IMR-90 (cell line): ENCODE data around the gene SYNPO2. TPM values are rescaled to one million over a fixed set of nuclear protein-coding genes. Genes with fewer than 3 reads are reported as not detected.

Source experiments
- ATAC-seq: fragments of 200-7000 bp; cut with Tn5 transposase; 2 replicates; pipeline ENCODE4 v1.9.1; 2020; ENCODE audit warnings: low read depth, mild to moderate bottlenecking, moderate library complexity
- BruUV-seq: library from RNA; stranded (reverse); fragments of 400-500 nt; replicated peaks from 2 replicates; lab custom pipeline; 2021; lab: Mats Ljungman, UMichigan
- CTCF ChIA-PET: fragments of 300-600 bp; formaldehyde crosslinking; extraction: SDS; loops from one replicate; lab custom pipeline; 2021; ENCODE audit warnings: antibody characterized with exemption; lab: Yijun Ruan, JAX
- POLR2A ChIA-PET: fragments of 300-600 bp; sonication (Branson Sonifier 250); formaldehyde crosslinking; loops from one replicate; lab custom pipeline; 2022; ENCODE audit warnings: antibody characterized with exemption; ENCODE audit not compliant: unreplicated experiment; lab: Charles Lee
- DNase-seq: peaks from one replicate; pipeline ENCODE4 v3.0.0; 2013
- H2AFZ ChIP-seq: replicated peaks from 2 replicates; pipeline ENCODE3; 2013; ENCODE audit warnings: low read length, mild to moderate bottlenecking; ENCODE audit not compliant: poor library complexity
- H2AK5ac ChIP-seq: 2 replicates; pipeline ENCODE4 v1.6.1; 2013; ENCODE audit warnings: low read depth, low read length, inconsistent platforms
- H2AK9ac ChIP-seq: replicated peaks from 2 replicates; pipeline ENCODE3; 2013; ENCODE audit warnings: mild to moderate bottlenecking, low read depth, low read length, moderate library complexity; ENCODE audit not compliant: poor library complexity
- H2BK120ac ChIP-seq: 2 replicates; pipeline ENCODE4 v1.6.1; 2013; ENCODE audit warnings: low read depth, low read length, inconsistent platforms
- H2BK15ac ChIP-seq: 3 replicates; pipeline ENCODE4 v1.6.1; 2013; ENCODE audit warnings: low read depth, low read length, inconsistent platforms
- H2BK20ac ChIP-seq: 2 replicates; pipeline ENCODE4 v1.6.1; 2013; ENCODE audit warnings: low read depth, mild to moderate bottlenecking, inconsistent platforms, low read length, moderate library complexity
- H2BK5ac ChIP-seq: 2 replicates; pipeline ENCODE4 v1.6.1; 2013; ENCODE audit warnings: mild to moderate bottlenecking, low read depth, low read length, inconsistent platforms; ENCODE audit not compliant: poor library complexity, severe bottlenecking
- H3K14ac ChIP-seq: replicated peaks from 2 replicates; pipeline ENCODE4 v1.6.1; 2013; ENCODE audit warnings: low read depth, low read length, inconsistent platforms
- H3K18ac ChIP-seq: 2 replicates; pipeline ENCODE4 v1.6.1; 2013; ENCODE audit warnings: low read depth, low read length, control low read depth
- H3K23ac ChIP-seq: 2 replicates; pipeline ENCODE4 v1.6.1; 2013; ENCODE audit warnings: low read depth, low read length, inconsistent platforms
- H3K27ac ChIP-seq: 2 replicates; pipeline ENCODE4 v1.5.1; 2013; ENCODE audit warnings: mild to moderate bottlenecking, control low read depth, low read length; ENCODE audit not compliant: insufficient read depth
- H3K27me3 ChIP-seq: 2 replicates; pipeline ENCODE4 v1.6.1; 2013; ENCODE audit warnings: low read length; ENCODE audit not compliant: control insufficient read depth, insufficient read depth
- H3K36me3 ChIP-seq: 2 replicates; pipeline ENCODE4 v1.6.1; 2013; ENCODE audit warnings: low read length, mixed read lengths; ENCODE audit not compliant: control insufficient read depth, insufficient read depth
- H3K4ac ChIP-seq: 2 replicates; pipeline ENCODE4 v1.6.1; 2013; ENCODE audit warnings: low read depth, low read length, inconsistent platforms
- H3K4me1 ChIP-seq: 2 replicates; pipeline ENCODE4 v1.6.1; 2013; ENCODE audit warnings: low read length, mixed read lengths; ENCODE audit not compliant: control insufficient read depth, insufficient read depth
- H3K4me2 ChIP-seq: 2 replicates; pipeline ENCODE4 v1.6.1; 2013; ENCODE audit warnings: low read depth, mild to moderate bottlenecking, control low read depth, low read length, moderate library complexity
- H3K4me3 ChIP-seq: 2 replicates; pipeline ENCODE4 v1.5.1; 2013; ENCODE audit warnings: low read depth, mild to moderate bottlenecking, control low read depth, low read length, moderate library complexity; ENCODE audit not compliant: insufficient read depth
- H3K56ac ChIP-seq: 2 replicates; pipeline ENCODE4 v1.6.1; 2013; ENCODE audit warnings: low read length, inconsistent platforms; ENCODE audit not compliant: insufficient read depth; ENCODE audit errors: extremely low read depth
- H3K79me1 ChIP-seq, 2 experiments: 2 replicates each; pipeline ENCODE4 v1.6.1; 2013; ENCODE audit warnings: low read length in 2 of 2, inconsistent platforms in 1 of 2, low read depth in 1 of 2
- H3K9ac ChIP-seq: 2 replicates; pipeline ENCODE4 v1.6.1; 2013; ENCODE audit warnings: low read depth, low read length, control low read depth
- H3K9me1 ChIP-seq: 2 replicates; pipeline ENCODE4 v1.6.1; 2013; ENCODE audit warnings: low read length, inconsistent platforms; ENCODE audit not compliant: insufficient read depth
- H3K9me3 ChIP-seq: 2 replicates; pipeline ENCODE4 v1.6.1; 2013; ENCODE audit warnings: low read length; ENCODE audit not compliant: control insufficient read depth, insufficient read depth
- H4K20me1 ChIP-seq: 2 replicates; pipeline ENCODE4 v1.6.1; 2013; ENCODE audit warnings: low read length, inconsistent platforms; ENCODE audit not compliant: insufficient read depth
- H4K5ac ChIP-seq: 2 replicates; pipeline ENCODE4 v1.6.1; 2013; ENCODE audit warnings: mild to moderate bottlenecking, low read depth, low read length, control low read depth
- H4K8ac ChIP-seq, 2 experiments: 2 replicates each; pipeline ENCODE4 v1.6.1; 2013; ENCODE audit warnings: low read depth in 2 of 2, low read length in 2 of 2, control low read depth in 1 of 2, inconsistent platforms in 1 of 2
- H4K91ac ChIP-seq: 2 replicates; pipeline ENCODE4 v1.6.1; 2013; ENCODE audit warnings: low read depth, low read length, inconsistent platforms; ENCODE audit not compliant: insufficient read depth
- BHLHE40 ChIP-seq: fragments of 150-350 bp; IDR thresholded peaks from 2 replicates; pipeline ENCODE4 v1.6.1; 2016; ENCODE audit warnings: mild to moderate bottlenecking, low read depth, low read length
- CHD1 ChIP-seq: IDR thresholded peaks from 2 replicates; pipeline ENCODE4 v1.6.1; 2012; ENCODE audit warnings: low read depth, low read length, improper control_type of control experiment
- FOS ChIP-seq: fragments of 150-350 bp; IDR thresholded peaks from 2 replicates; pipeline ENCODE4 v1.6.1; 2016; ENCODE audit warnings: low read depth, low read length
- MAFK ChIP-seq: IDR thresholded peaks from 2 replicates; pipeline ENCODE4 v1.6.1; 2012; ENCODE audit warnings: low read depth, low read length, improper control_type of control experiment
- MAZ ChIP-seq: IDR thresholded peaks from 2 replicates; pipeline ENCODE4 v1.6.1; 2012; ENCODE audit warnings: low read depth, mild to moderate bottlenecking, low read length, improper control_type of control experiment, moderate library complexity, borderline replicate concordance
- MXI1 ChIP-seq: IDR thresholded peaks from 2 replicates; pipeline ENCODE4 v1.6.1; 2012; ENCODE audit warnings: low read depth, mild to moderate bottlenecking, low read length, moderate library complexity, borderline replicate concordance
- NFE2L2 ChIP-seq: fragments of 150-350 bp; IDR thresholded peaks from 2 replicates; pipeline ENCODE4 v1.6.1; 2016; ENCODE audit warnings: low read depth, mild to moderate bottlenecking, low read length
- POLR2A ChIP-seq: IDR thresholded peaks from 2 replicates; pipeline ENCODE4 v1.6.1; 2012; ENCODE audit warnings: mild to moderate bottlenecking, low read depth, low read length
- RAD21 ChIP-seq: IDR thresholded peaks from 2 replicates; pipeline ENCODE4 v1.6.1; 2012; ENCODE audit warnings: low read length, improper control_type of control experiment
- WGBS, 2 experiments: methylation state at CpG; one replicate each; pipeline versions ENCODE4 v1.1.5 to v1.1.7; 2013; ENCODE audit warnings: missing lambda C conversion rate in 2 of 2; ENCODE audit not compliant: insufficient read length in 1 of 2; ENCODE audit errors: extremely low coverage in 2 of 2; 5-methylcytosine and 5-hydroxymethylcytosine counted together
- dilution Hi-C: fragments of 300-500 bp; cut with HindIII; formaldehyde crosslinking; loops from one replicate; pipeline ENCODE4 v1.14.3; 2018; ENCODE audit warnings: low sequenced_read_pairs; ENCODE audit not compliant: unreplicated experiment
- in situ Hi-C: fragments of 300-500 bp; cut with MboI; formaldehyde crosslinking; loops from 3 replicates; pipeline ENCODE4 v1.14.3; 2019; ENCODE audit warnings: low sequenced_read_pairs, inconsistent platforms, mixed read lengths
- intact Hi-C: fragments of 100-400 bp; cut with micrococcal nuclease; formaldehyde crosslinking; loops from 2 replicates; pipeline ENCODE4 v1.10.0; 2022
- polyA plus RNA-seq, 3 experiments: library from polyadenylated mRNA; depleted of rRNA; stranded (reverse); fragments of >200 nt; gene quantifications; 2 replicates each; pipeline ENCODE4 v1.2.3, GENCODE V29; 2012; ENCODE audit warnings: low replicate concordance in 1 of 3
- total RNA-seq: library from RNA; depleted of rRNA; stranded (reverse); fragments of >200 nt; gene quantifications from 2 replicates; pipeline ENCODE4 v1.2.3, GENCODE V29; 2012
- TF ChIP-seq, protein P1 (sequence below): fragments of 150-350 bp; IDR thresholded peaks from 2 replicates; pipeline ENCODE4 v1.6.1; 2016; ENCODE audit warnings: low read depth, mild to moderate bottlenecking, low read length, moderate library complexity, borderline replicate concordance
- TF ChIP-seq, protein P2 (sequence below): conservative IDR thresholded peaks from 2 replicates; pipeline ENCODE4 v1.5.1; 2012; ENCODE audit warnings: mild to moderate bottlenecking, low read depth, low read length, improper control_type of control experiment
- TF ChIP-seq, protein P3 (sequence below): fragments of 150-350 bp; IDR thresholded peaks from 2 replicates; pipeline ENCODE4 v1.6.1; 2017; ENCODE audit warnings: mild to moderate bottlenecking, antibody characterized with exemption, low read length, low read depth

SYNPO2 gene
- total and polyA plus RNA-seq, 2 of the 4 experiments (the other 2 are of a cell fraction), result 0.99 to 1.8 TPM

DNA sequence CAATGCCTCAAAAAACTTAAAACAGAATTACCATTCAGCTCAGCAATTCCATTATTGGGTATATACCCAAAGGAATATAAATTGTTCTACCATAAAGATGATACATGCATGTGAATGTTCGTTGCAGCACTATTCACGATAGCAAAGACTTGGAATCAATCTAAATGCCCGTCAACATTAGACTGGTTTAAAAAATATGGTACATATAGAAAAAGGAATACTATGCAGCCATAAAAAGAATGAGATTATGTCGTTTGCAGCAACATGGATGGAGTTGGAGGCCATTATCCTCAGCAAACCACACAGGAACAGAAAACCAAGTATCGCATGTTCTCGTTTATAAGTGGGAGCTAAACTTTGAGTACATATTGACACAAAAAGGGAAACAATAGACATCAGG, 10.9 kb upstream of the SYNPO2 start:
- Histone ChIP-seq H3K4ac (no peak overlapping the region), H3K56ac (no peak overlapping the region), H3K27me3 (no peaks in the 10 kb centered on the region), H2BK5ac (no peak overlapping the region), H3K9me1 (no peaks in the 10 kb centered on the region), H4K5ac (no peak overlapping the region), H2AK9ac (no peak overlapping the region), H3K9me3 (0 out of 2 replicates have a peak, but pooled peaks cover 2% of the 10 kb centered on the region), H3K4me3 (no peak overlapping the region), H2AFZ (no peak overlapping the region), H3K27ac (no peak overlapping the region), H2BK120ac (no peak overlapping the region), H3K18ac (no peak overlapping the region), H4K8ac (no peak overlapping the region), H3K4me1 (no peaks in the 10 kb centered on the region), H3K9ac (no peak overlapping the region), H3K4me2 (no peak overlapping the region), H3K23ac (no peak overlapping the region), H2AK5ac (no peak overlapping the region), H3K79me1 (no peaks in the 10 kb centered on the region), H4K91ac (no peak overlapping the region), H2BK20ac (no peak overlapping the region), H4K20me1 (no peaks in the 10 kb centered on the region), H3K14ac (no peak overlapping the region), H3K36me3 (no peaks in the 10 kb centered on the region), H2BK15ac (no peak overlapping the region)
- intact Hi-C loops (no loop called here), in situ Hi-C loops (no loop called here), dilution Hi-C loops (no loop called here)
- POLR2A ChIA-PET, result no interaction called here
- DNase-seq (no peak), ATAC-seq (no peak)
- CTCF ChIA-PET, result interaction anchor here (0.6 kb wide), 1 partner anchor 9 kb away, joined by 4 read pairs; no protein-coding TSS in a partner anchor
- no TSS peak for BruUV-seq
- TF ChIP-seq, protein P1, sequence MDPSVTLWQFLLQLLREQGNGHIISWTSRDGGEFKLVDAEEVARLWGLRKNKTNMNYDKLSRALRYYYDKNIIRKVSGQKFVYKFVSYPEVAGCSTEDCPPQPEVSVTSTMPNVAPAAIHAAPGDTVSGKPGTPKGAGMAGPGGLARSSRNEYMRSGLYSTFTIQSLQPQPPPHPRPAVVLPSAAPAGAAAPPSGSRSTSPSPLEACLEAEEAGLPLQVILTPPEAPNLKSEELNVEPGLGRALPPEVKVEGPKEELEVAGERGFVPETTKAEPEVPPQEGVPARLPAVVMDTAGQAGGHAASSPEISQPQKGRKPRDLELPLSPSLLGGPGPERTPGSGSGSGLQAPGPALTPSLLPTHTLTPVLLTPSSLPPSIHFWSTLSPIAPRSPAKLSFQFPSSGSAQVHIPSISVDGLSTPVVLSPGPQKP, result no peak
- TF ChIP-seq CHD1, result no peak
- TF ChIP-seq, protein P2, sequence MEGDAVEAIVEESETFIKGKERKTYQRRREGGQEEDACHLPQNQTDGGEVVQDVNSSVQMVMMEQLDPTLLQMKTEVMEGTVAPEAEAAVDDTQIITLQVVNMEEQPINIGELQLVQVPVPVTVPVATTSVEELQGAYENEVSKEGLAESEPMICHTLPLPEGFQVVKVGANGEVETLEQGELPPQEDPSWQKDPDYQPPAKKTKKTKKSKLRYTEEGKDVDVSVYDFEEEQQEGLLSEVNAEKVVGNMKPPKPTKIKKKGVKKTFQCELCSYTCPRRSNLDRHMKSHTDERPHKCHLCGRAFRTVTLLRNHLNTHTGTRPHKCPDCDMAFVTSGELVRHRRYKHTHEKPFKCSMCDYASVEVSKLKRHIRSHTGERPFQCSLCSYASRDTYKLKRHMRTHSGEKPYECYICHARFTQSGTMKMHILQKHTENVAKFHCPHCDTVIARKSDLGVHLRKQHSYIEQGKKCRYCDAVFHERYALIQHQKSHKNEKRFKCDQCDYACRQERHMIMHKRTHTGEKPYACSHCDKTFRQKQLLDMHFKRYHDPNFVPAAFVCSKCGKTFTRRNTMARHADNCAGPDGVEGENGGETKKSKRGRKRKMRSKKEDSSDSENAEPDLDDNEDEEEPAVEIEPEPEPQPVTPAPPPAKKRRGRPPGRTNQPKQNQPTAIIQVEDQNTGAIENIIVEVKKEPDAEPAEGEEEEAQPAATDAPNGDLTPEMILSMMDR, result no peak
- TF ChIP-seq MAFK, result no peak
- no peak for TF ChIP-seq POLR2A
- TF ChIP-seq, protein P3, sequence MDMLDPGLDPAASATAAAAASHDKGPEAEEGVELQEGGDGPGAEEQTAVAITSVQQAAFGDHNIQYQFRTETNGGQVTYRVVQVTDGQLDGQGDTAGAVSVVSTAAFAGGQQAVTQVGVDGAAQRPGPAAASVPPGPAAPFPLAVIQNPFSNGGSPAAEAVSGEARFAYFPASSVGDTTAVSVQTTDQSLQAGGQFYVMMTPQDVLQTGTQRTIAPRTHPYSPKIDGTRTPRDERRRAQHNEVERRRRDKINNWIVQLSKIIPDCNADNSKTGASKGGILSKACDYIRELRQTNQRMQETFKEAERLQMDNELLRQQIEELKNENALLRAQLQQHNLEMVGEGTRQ, result no peak
- no peak for TF ChIP-seq NFE2L2
- no peak for TF ChIP-seq RAD21
- TF ChIP-seq MAZ, result no peak
- TF ChIP-seq BHLHE40, result no peak
- TF ChIP-seq FOS, result no peak
- no peak for TF ChIP-seq MXI1
- WGBS, 2 experiments, result no CpG with 5 or more reads among the region's 6 CpGs
